NB4 (cell line): ENCODE measurements around the gene COL24A1.
"Not testable (repeated sequence)": the region's sequence is repeated elsewhere in the genome, so short reads cannot be mapped to it uniquely, and the experiment has no call there.

ENCODE experiments used
- DNase-seq: peaks from one replicate; pipeline ENCODE4 v3.0.0; 2010; ENCODE audit warnings: low read depth
- H3K4me3 ChIP-seq: one replicate; pipeline ENCODE4 v1.5.1; 2011; ENCODE audit warnings: mild to moderate bottlenecking, low read depth, low read length, moderate library complexity
- CTCF ChIP-seq: IDR thresholded peaks from one replicate; pipeline ENCODE4 v1.5.1; 2012; ENCODE audit warnings: low read depth, low read length
- MAX ChIP-seq: IDR thresholded peaks from 2 replicates; pipeline ENCODE4 v1.6.1; 2011; ENCODE audit warnings: low read depth, low read length
- MYC ChIP-seq: IDR thresholded peaks from 2 replicates; pipeline ENCODE4 v1.6.1; 2011; ENCODE audit warnings: low read depth, low read length
- POLR2A ChIP-seq: IDR thresholded peaks from 2 replicates; pipeline ENCODE4 v1.6.1; 2011; ENCODE audit warnings: mild to moderate bottlenecking; ENCODE audit not compliant: insufficient read length; ENCODE audit errors: extremely low read depth

COL24A1 gene

GRCh38 chr1:85984636-85985035 lies 171.9 kb downstream of the COL24A1 start:
- no peak overlapping the region for H3K4me3 ChIP-seq
- no peak for DNase-seq
- TF ChIP-seq MYC (no peak), POLR2A (no peak), CTCF (no peak), MAX (no peak)

DNA sequence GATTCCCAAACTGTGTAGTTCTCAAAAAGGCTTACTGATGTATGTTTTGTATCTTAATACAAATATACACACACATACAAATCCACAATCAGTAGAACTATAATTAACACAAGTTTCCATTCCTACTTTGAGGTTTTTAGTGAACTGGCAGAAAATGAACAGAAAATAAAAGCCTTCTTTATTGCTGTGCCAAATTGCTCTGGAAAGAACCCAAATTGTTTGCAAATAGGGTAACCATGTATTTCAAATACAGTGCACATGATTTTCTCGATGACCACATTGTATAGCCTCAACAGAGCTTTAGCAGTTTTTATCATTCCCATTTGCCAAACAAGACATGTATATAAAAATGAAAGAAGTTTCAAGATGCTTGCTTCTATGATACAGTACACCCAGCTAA lies 173.3 kb downstream of the COL24A1 start:
- no peak for TF ChIP-seq CTCF
- TF ChIP-seq MYC = no peak
- TF ChIP-seq POLR2A = no peak
- no peak for TF ChIP-seq MAX
- DNase-seq = no peak
- H3K4me3 ChIP-seq = no peak overlapping the region

DNA sequence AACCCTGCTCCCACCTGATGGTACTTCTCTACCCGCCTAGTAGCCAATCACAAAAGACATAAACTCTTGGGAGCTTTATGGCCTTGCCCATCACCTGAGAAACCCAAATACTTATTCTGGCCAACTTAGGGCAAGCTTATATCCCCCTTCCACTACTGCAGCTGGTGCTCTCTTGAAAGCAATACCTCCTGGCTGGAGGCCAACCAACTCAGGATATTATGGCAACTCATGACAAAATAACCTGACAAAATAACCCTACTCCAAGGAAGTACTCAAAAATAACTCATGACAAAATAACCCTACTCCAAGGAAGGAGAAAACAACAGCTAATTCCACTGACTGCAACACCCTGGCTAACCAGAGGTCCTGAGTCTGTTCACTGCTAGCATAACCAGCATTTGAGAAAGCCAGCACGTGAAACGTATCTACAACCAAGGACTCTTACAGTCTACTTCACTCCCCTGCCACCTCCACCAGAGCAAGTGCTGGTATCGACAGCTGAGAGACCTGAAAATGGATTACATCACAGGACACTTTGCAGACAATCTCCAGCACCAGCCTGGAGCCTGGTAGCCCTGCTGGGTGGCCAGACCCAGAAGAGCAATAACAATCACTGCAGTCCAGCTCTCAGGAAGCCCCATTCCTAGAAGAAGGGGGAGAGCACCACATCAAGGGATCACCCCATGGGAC lies 179.9 kb downstream of the COL24A1 start:
- no peak overlapping the region for H3K4me3 ChIP-seq
- DNase-seq = no peak
- TF ChIP-seq MYC (no peak), MAX (no peak), POLR2A (no peak), CTCF (no peak)

GRCh38 chr1:85975912-85976371 lies 180.6 kb downstream of the COL24A1 start:
- no peak for TF ChIP-seq POLR2A
- TF ChIP-seq MAX = no peak
- no peak for TF ChIP-seq MYC
- TF ChIP-seq CTCF = no peak
- H3K4me3 ChIP-seq = no peak overlapping the region
- no peak for DNase-seq

DNA sequence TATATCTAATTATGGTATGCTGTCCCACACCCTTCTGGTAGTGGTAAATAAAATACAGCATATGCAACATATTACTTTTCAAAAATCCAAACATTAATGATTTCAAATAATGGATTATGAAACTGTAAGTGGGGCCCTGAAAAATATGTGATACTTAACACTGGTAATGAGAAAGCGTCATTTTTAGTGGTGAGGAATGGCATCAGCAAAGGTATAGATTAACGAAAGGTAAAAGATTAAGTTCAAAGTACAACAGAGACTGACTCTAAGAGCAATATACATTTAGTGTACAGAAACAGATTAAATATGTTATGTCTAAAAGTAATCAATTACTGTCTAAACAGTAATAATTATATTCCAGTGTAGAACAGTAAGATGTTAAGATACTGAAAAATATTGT lies 194.1 kb downstream of the COL24A1 start:
- TF ChIP-seq POLR2A (no peak), CTCF (no peak), MYC (no peak), MAX (no peak)
- H3K4me3 ChIP-seq = no peak overlapping the region
- DNase-seq = no peak

DNA sequence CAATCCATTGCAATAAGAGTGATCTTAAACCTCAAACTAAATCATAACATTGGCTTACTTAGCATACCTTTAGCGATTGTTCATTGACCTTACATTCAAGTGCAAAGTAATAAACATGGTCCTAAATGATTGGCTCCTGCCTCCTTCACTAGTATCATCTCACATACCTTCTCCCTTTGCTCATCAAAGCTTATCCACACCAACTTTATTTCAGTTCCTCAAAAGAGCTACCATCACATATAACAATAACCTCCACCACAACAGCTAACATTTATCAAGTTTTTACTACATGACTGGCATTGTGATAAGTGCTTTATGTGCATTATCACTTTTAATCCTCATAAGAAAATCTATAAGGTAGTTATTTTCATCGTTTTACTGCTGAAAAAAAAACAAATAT lies 198.8 kb downstream of the COL24A1 start:
- DNase-seq = no peak
- no peak overlapping the region for H3K4me3 ChIP-seq
- TF ChIP-seq MAX = no peak
- no peak for TF ChIP-seq CTCF

- H3K4me3 ChIP-seq, DNase-seq: not testable (repeated sequence)
Observed at GRCh38 chr1:85955218-85955617, 201.4 kb downstream of the COL24A1 start.
